Myometrial cell (primary cell): Measurements from ENCODE around the gene MEDAG. TPM values are rescaled to one million over a fixed set of nuclear protein-coding genes. Genes with fewer than 3 reads are reported as not detected.

Experiments
- total RNA-seq: library from RNA; depleted of rRNA; stranded (reverse); fragments of >200 nt; gene quantifications from 2 replicates; pipeline ENCODE4 v1.2.3, GENCODE V29; 2015

MEDAG gene
- 4.9 and 5.1 TPM in 2 replicates for total RNA-seq

DNA sequence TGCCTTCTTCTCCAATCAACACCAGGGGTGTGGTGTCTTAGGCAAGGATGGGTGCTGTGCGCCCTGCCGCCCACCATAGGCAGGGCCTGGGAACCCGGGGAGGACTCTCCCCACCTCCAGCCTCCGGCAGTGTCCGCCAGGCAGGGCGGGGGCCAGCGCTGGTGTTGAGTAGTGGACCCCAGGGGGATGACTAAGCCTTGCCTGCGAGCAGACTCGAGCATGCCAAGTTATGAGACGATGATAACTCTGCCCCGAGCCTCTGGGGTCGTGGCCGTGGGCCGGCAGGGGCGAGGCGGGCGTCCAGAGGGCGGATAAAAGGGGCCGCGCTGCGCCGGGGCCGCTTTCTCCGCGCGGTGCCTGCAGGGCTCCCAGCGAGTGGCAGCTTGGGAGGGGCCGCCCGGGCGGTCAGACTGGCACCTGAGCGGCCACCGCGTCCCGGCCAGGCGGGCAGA lies at the start of gene MEDAG:
MEDAG (plus strand) TSS at position 340 of the 452 bp plus-strand sequence. CDS start 245 bp downstream, outside the sequence.

DNA sequence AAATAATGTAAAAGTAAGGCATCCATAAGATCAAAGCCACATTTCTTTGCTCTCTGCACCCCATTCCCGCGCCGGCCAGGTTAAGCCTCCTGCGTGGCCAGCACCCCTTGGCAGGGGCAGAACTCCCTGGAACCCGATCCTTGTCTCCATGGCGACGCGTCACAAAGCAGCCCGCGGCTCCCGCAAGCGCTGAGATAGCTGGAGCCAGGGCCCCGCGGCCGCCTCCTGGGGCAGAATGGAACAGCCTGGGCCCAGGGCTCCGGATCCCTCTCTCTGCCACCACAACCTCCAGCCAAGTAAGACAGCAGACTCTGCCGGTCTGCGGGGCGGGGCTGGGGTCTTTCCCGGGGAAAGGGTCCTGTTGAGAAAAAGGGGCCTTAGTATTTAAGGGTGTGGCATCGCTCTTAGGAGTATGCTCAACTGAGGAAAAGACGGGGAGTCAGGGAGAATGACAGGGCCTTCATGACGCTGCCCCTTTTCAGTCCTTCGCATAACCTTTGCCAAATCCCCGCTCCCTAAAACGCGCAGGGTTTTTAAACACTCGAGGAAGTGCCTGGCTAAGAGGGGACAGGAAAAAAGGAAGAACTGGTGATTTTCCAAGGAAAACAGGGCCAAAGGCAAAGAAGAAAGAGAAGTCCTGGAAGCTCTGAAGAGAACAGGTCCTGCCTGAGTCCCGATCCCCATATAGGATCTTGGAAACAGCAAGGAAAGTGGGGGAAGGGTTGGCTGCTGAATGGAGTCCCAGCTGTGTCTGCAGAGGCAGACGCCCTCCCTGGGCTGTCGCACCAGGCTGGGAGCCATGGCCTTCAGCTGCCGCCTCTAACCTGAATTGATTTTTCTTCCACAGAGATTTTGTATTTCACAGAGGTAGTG lies 26.6 kb downstream of the MEDAG start, which contains the start of gene TEX26:
TEX26 (plus strand) TSS at position 176 of the 873 bp plus-strand sequence; CDS start at position 236, 60 bp downstream.

Other genes with a start within 250 kb of the MEDAG start
- not detected in 2 replicates for gene ALOX5AP, start 170.7 kb upstream of the MEDAG start, total RNA-seq
- gene TEX26, start 26.4 kb downstream of the MEDAG start, total RNA-seq, result 0.35 TPM in 1 of 2 replicates, not detected in the other